Psoas muscle (tissue), 8 donors: ENCODE measurements around the gene CEMIP. TPM values are rescaled to one million over a fixed set of nuclear protein-coding genes. Genes with fewer than 3 reads are reported as not detected.

ENCODE experiments used
- ATAC-seq, 4 donors: fragments of 200-7000 bp; cut with Tn5 transposase; one replicate each; pipeline ENCODE4 v1.9.1; 2020; ENCODE audit warnings: moderate library complexity in 3 of 4, mild to moderate bottlenecking in 2 of 4
- DNase-seq, 2 donors: peaks; one replicate each; pipeline ENCODE4 v3.0.0-alpha.2; 2020
- H3K27ac ChIP-seq: fragments of 200-600 bp; one replicate; pipeline ENCODE4 v1.8.0; 2022
- H3K27me3 ChIP-seq, 3 donors: fragments of 200-600 bp in 1 of 3; one replicate each; pipeline versions ENCODE4 v1.6.1 to v1.8.0; 2013 to 2022; ENCODE audit warnings: low read length in 2 of 3, mild to moderate bottlenecking in 2 of 3, moderate library complexity in 1 of 3; ENCODE audit not compliant: insufficient read depth in 3 of 3
- H3K36me3 ChIP-seq, 2 donors: fragments of 200-600 bp in 1 of 2; one replicate each; pipeline versions ENCODE4 v1.6.1 to v1.8.0; 2013 to 2022; ENCODE audit warnings: low read depth in 1 of 2, mild to moderate bottlenecking in 1 of 2, moderate library complexity in 1 of 2; ENCODE audit not compliant: insufficient read depth in 1 of 2
- H3K4me1 ChIP-seq: fragments of 200-600 bp; one replicate; pipeline ENCODE4 v1.8.0; 2022
- H3K4me3 ChIP-seq: fragments of 200-600 bp; one replicate; pipeline ENCODE4 v1.8.0; 2022; ENCODE audit warnings: mild to moderate bottlenecking
- H3K9me3 ChIP-seq: fragments of 200-600 bp; one replicate; pipeline ENCODE4 v1.8.0; 2022
- CTCF ChIP-seq: fragments of 200-600 bp; IDR thresholded peaks from one replicate; pipeline ENCODE4 v1.8.0; 2022; ENCODE audit warnings: antibody characterized with exemption
- WGBS, 3 donors: extraction: QIAGEN DNeasy Blood & Tissue Kit; methylation state at CpG; one replicate each; pipeline versions ENCODE4 v1.1.6 to v1.1.7; 2013; 5-methylcytosine and 5-hydroxymethylcytosine counted together
- intact Hi-C, 2 donors: fragments of 100-400 bp; cut with DNase I; formaldehyde crosslinking; loops; one replicate each; pipeline versions ENCODE4 v1.11.0 to v1.14.2; 2022
- polyA plus RNA-seq, 3 donors: library from polyadenylated mRNA; stranded (reverse); fragments of 200-250 nt; gene quantifications; one replicate each; pipeline ENCODE4 v1.2.3, GENCODE V29; 2013
- total RNA-seq, 4 donors: library from RNA; stranded (reverse); fragmentation: NEBNext Ultra II Directional in 2 of 4; extraction: Animal tissue kit (Norgen Biotek cat#: 25700) in 2 of 4; gene quantifications; one replicate each; pipeline versions ENCODE4 v1.2.1 to v1.2.4, GENCODE V29; 2021 to 2023
- donor health status: healthy with polysubstance abuse.
- donor health status: DM: no; HTN: no; CAD: no; lungs with moderate emphysema.
- donor health status: Bipolar disorder and iron deficiency.
- donor health status: healthy.
- donor health status: DM: yes; HTN: yes; CAD: no.
- donor health status: DM: no; HTN: no; CAD: no.
- donor health status: DM: no; HTN: no; CAD: no.
- donor health status: DM: yes; HTN: yes; CAD: no.

The CEMIP gene
- total and polyA plus RNA-seq, 7 donors: under 0.01 to 0.96 (median 0.04) TPM

- intact Hi-C loops: loop anchor here (5.0 to 10.0 kb wide), 2 partner anchors 288 to 414 kb away; no protein-coding TSS in a partner anchor
- H3K4me1 ChIP-seq: no peaks in the 10 kb centered on the region
- no peaks in the 10 kb centered on the region for H3K9me3 ChIP-seq
- WGBS, 3 donors: 78 to 91% (median 88%) methylated on average over 7 of the region's 7 CpGs
- no peak overlapping the region for H3K4me3 ChIP-seq
- H3K36me3 ChIP-seq: peaks cover 2 to 48% of the 10 kb centered on the region in 2 donors
- H3K27ac ChIP-seq: no peak overlapping the region
- no peaks in the 10 kb centered on the region for H3K27me3 ChIP-seq
- DNase-seq: no peak
- no peak for ATAC-seq
- no peak for TF ChIP-seq CTCF
These were observed 199.6 kb downstream of the CEMIP start for GRCh38 chr15:80978685-80979329.

GRCh38 chr15:80979538-80980200, 200.5 kb downstream of the CEMIP start:
- Histone ChIP-seq H3K27ac (no peak overlapping the region), H3K4me1 (no peaks in the 10 kb centered on the region), H3K4me3 (no peak overlapping the region), H3K27me3 (no peaks in the 10 kb centered on the region), H3K9me3 (no peaks in the 10 kb centered on the region), H3K36me3 (peaks cover 2 to 48% of the 10 kb centered on the region in 2 donors)
- ATAC-seq (no peak), DNase-seq (no peak)
- 76 to 78% (median 77%) methylated on average over 8 of the region's 8 CpGs for WGBS, 3 donors
- intact Hi-C loops: loop anchor here (5.0 to 10.0 kb wide), 3 partner anchors 285 to 415 kb away; no protein-coding TSS in a partner anchor
- TF ChIP-seq CTCF: no peak

- H3K36me3 ChIP-seq: peaks cover 2 to 42% of the 10 kb centered on the region in 2 donors
- ATAC-seq: no peak
These were observed 203.0 kb downstream of the CEMIP start for GRCh38 chr15:80982205-80982604.

GRCh38 chr15:80982839-80983238, 203.7 kb downstream of the CEMIP start:
- Histone ChIP-seq H3K4me3 (no peak overlapping the region), H3K4me1 (peaks cover 16% of the 10 kb centered on the region), H3K9me3 (no peaks in the 10 kb centered on the region), H3K36me3 (peaks cover 2 to 42% of the 10 kb centered on the region in 2 donors), H3K27me3 (no peaks in the 10 kb centered on the region), H3K27ac (no peak overlapping the region)
- intact Hi-C loops: loop anchor here in 1 of 2 donors (10.0 kb wide), 1 partner anchor 282 kb away; no protein-coding TSS in a partner anchor
- no peak for ATAC-seq
- WGBS, 3 donors: 71 to 86% (median 82%) methylated on average over 5 of the region's 5 CpGs
- DNase-seq: no peak
- no peak for TF ChIP-seq CTCF

More at GRCh38 chr15:80982205-80982604, 203.0 kb downstream of the CEMIP start:
- peaks cover 14% of the 10 kb centered on the region for H3K4me1 ChIP-seq
- intact Hi-C loops: loop anchor here in 1 of 2 donors (10.0 kb wide), 1 partner anchor 283 kb away; no protein-coding TSS in a partner anchor
- no peak overlapping the region for H3K4me3 ChIP-seq
- no peaks in the 10 kb centered on the region for H3K27me3 ChIP-seq
- DNase-seq: no peak
- H3K9me3 ChIP-seq: no peaks in the 10 kb centered on the region
- TF ChIP-seq CTCF: no peak
- WGBS, 3 donors: 82 to 86% (median 85%) methylated on average over 2 of the region's 2 CpGs
- H3K27ac ChIP-seq: no peak overlapping the region
